ENCODE results near the gene ZNF175.

Gene ZNF175

DNA sequence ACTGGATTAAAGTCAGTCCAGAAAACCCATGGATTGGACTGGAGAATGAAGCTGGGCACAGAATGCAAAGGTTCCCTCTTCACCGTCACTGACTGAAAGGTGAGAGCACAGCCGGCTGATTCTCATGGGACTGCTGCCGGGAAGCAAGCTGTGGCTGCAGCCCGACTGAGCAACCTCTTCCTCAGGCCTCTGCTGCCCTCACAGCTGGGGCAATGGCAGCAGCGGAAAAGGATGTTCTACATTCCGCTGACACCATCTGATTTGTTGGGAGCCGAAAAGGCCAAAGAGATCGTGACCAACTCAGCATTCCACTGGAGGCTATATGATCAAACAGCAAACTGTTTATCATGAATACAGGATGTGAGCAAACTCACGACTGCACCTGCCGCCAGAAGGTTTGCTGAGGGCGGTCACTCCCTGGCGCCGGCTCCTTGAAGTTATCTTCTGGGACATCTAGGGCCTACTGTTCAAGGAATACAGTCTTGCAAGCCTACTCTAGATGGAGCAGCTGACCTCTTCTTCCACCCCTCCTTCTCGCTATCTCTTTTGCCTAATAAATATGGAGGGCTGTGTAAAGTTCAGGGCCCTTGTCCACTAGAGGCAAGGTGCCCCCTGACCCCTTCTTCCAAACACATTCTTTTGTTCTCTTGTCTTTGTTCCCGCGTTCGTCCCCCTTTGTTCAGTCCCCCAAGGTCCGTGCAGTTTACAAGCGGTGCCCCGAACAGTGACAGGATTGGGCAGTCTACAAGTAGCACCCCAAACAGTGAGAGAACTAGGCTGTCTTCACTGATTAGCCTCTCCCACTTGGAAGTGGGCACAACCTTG is 20.0 kb upstream of the ZNF175 start:
- DNase-seq, result no peak

- DNase-seq, result no peak
Measured at GRCh38 chr19:51551673-51552432, 19.2 kb upstream of the ZNF175 start.

- no peak for DNase-seq
Measured at GRCh38 chr19:51552608-51552995, 18.5 kb upstream of the ZNF175 start.

- no peak for DNase-seq
Measured at GRCh38 chr19:51552996-51553725, 17.9 kb upstream of the ZNF175 start.

GRCh38 chr19:51559240-51559639 is 11.8 kb upstream of the ZNF175 start:
- DNase-seq, result no peak

- DNase-seq, result no peak
Measured at GRCh38 chr19:51560339-51560738, 10.7 kb upstream of the ZNF175 start.

DNA sequence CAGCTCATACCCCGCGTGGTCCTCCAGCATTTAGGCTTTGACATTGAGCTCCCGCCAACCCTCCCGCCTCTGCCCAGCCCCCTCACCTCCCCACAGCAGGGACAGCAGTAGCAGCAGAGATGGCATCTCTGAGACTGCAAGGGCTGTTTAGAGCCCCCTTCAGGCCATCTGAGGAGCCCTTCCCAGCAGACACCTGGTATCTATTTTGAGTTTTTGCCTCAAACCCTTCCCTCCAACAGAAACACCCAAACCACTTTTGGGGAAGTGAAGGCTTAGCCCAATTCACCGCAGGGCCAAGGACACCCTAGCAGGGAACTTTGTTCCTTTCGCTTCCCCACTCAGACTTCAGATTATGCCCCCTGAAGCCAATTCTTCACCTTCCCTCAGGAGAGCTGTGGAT is 6.3 kb upstream of the ZNF175 start:
- no peak for DNase-seq

DNA sequence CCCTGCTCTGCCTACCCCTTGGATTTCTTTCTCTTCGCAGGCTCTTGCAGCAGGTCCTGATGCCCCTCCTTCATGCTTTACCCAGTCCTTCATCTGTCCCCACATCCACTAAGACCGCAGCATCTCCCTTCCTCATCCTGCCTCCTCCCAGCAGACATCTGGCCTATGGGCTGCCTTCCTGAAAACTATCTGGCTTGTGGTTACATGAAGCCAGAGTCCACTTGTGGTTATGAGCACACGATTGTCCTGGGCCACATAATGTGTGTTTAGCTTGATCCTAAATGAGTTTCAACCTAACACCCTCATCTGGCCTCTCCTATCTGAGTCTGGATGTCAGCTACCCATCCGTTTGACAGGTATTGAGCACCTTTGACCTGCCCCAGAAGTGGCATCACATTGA is 5.5 kb upstream of the ZNF175 start:
- no peak for DNase-seq

DNA sequence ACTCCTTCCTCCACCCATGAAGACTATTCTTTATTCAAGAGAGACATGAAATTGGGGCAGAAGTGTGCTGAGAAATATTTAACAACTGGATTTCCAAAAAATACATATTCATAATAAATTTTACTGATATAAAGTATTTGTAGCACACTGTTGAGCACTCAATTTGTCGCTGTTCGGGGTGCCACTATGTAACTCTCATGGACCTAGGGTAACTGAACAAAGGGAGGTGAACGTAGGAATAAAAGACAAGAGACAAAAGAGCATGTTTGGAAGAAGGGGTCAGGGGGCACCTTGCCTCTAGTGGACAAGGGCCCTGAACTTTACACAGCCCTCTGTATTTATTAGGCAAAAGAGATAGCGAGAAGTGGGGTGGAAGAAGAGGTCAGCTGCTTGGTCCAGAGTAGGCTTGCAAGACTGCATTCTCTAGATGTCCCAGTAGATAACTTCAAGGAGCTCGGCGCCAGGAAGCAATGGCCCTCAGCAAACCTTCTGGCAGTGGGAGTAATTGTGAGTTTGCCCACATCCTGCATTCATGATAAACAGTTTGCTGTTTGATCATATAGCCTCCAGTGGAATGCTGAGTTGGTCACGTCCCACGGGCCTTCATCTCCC is 4.5 kb upstream of the ZNF175 start:
- no peak for DNase-seq

DNA sequence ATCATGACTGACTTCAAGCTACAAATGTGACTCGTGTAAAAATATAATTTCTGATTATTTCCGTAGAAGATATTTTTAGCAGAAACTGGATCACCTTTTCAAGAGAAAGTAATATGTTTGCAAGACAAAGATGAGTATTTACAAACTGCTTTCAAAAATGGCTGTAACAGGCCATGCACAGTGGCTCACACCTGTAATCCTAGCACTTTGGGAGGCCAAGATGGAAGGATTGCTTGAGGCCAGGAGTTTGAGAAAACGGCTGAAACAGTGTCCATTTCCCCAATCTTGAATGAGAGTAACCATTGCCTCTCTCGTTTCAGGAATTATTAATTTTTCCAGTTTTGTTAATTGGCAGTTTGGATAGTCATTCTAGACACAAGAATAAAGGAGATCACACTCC is 3.5 kb upstream of the ZNF175 start:
- DNase-seq, result no peak

- no peak for DNase-seq
Measured at GRCh38 chr19:51568456-51568855, 2.6 kb upstream of the ZNF175 start.

DNA sequence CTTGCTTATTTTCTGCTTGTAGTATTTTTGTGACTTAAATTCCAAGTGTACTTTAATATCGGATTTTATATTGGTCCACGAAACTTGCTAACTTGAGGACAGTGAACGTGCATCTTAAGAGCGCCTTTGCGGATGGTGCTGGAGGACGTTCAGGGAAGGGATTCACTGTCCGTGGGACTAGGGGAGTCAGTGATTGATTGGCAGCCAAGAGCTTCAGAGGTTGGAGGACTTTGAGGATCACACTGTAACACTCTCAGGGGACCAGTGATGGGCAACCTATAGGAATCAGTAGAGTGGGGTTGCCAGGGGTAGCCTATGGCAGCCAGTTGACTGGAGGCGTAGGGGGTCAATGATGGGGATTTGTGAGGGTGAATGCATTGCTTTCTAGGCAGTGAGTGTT is 516 bp downstream of the ZNF175 start:
- DNase-seq, result no peak

GRCh38 chr19:51572410-51572809 is 1.3 kb downstream of the ZNF175 start:
- no peak for DNase-seq

DNA sequence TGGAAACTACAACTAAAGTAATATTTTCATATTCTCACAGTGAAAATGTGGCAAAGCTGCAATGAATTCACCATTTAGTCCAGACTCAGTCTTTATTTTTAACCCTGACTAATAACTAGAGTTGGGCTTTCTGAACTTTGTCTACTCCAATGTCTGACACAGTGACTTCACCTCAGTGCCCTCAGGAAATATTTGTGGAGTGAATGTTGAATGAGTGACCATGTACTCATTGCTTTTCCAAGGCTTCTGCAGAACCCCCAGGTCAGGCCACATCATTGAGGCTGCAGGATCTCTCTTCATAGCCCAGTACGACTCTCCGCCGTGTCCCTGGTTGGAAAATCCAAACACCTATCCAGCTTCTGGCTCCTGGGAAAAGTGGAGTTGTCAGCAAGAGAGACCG is 1.8 kb downstream of the ZNF175 start:
- no peak for DNase-seq

DNA sequence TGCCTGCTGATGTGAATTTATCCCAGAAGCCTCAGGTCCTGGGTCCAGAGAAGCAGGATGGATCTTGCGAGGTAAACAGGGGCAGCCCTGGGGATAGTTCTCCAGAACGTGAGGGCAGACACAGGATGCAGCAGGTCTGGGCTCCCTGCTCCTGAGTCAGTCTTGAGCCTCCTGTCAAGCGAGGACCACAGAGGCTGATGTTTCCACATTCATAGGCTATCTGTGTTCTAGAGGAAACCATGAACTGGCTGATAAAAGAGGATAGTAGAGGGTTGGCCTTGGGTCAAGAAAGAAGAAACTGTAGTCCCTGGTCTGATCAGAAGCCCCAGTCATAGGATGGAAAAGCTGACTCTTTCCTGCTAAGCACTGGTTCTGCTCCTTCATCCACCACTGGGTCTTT is 2.2 kb downstream of the ZNF175 start:
- no peak for DNase-seq

DNA sequence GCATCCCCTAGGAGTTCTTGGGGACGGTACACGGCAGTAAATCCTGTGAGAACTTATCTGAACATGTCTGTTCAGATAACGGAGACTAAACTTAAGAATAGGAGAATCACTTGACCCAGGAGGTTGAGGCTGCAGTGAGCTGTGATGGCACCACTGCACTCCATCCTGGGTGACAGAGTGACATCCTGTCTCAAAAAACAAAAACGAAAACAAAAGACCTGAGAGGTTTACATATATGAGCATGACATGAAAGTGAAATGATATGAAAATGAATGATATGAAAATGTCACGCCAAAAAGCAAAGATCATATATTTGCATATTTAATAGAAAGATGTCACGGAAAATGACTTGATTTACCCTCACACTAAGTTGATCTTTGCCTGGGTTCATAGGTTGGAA is 5.8 kb downstream of the ZNF175 start:
- no peak for DNase-seq

GRCh38 chr19:51586103-51586728 is 15.1 kb downstream of the ZNF175 start:
- DNase-seq, result no peak

DNA sequence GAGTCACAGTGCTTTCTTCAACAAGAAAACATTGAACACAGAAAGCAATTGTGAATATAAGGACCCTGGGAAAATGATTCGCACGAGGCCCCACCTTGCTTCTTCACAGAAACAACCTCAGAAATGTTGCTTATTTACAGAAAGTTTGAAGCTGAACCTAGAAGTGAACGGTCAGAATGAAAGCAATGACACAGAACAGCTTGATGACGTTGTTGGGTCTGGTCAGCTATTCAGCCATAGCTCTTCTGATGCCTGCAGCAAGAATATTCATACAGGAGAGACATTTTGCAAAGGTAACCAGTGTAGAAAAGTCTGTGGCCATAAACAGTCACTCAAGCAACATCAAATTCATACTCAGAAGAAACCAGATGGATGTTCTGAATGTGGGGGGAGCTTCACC is 15.7 kb downstream of the ZNF175 start:
- DNase-seq, result no peak

DNA sequence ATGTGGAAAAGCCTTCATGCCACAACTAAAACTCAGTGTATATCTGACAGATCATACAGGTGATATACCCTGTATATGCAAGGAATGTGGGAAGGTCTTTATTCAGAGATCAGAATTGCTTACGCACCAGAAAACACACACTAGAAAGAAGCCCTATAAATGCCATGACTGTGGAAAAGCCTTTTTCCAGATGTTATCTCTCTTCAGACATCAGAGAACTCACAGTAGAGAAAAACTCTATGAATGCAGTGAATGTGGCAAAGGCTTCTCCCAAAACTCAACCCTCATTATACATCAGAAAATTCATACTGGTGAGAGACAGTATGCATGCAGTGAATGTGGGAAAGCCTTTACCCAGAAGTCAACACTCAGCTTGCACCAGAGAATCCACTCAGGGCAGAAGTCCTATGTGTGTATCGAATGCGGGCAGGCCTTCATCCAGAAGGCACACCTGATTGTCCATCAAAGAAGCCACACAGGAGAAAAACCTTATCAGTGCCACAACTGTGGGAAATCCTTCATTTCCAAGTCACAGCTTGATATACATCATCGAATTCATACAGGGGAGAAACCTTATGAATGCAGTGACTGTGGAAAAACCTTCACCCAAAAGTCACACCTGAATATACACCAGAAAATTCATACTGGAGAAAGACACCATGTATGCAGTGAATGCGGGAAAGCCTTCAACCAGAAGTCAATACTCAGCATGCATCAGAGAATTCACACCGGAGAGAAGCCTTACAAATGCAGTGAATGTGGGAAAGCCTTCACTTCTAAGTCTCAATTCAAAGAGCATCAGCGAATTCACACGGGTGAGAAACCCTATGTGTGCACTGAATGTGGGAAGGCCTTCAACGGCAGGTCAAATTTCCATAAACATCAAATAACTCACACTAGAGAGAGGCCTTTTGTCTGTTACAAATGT is 16.4 kb downstream of the ZNF175 start:
- DNase-seq, result no peak

GRCh38 chr19:51589511-51589910 is 18.4 kb downstream of the ZNF175 start:
- no peak for DNase-seq

DNA sequence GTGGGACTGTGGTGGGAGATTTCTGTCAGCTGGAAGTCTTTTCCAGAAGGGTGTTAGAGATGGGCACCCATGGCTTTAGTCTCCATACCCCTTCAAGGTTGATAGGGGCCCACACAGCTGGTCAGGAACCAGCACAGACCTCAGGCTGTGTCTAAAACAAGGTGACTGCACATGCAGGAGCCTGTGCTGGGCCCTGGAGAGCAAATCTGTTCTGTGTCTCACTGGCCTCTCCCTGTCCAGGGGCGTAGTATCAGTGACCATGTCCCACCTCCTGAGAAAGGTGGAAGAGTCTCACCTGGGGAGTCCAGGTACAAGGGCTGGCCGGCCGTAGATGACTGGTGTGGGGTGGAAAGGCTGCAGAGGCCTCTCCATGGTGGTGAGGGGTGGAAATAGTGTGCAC is 19.4 kb downstream of the ZNF175 start:
- DNase-seq, result no peak

DNA sequence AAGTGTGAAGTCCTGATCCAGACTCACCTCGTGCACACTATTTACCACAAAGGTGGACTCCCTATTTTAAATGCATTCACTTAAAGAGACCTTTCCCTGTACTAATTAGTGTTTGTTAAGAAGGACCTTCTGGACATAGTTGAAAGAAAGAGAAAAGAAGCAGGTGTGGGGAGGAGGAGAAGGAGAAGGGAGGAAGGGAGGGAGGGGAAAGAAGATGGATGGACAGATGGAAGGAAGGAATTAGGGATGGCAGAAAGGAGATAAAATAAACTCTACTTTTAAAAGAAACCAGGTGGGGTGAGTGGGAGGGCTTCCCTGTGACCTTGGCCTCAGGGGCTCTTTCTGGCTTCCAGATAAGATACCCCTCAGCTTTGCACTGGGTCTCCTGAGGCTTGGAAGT is 21.4 kb downstream of the ZNF175 start:
- DNase-seq, result no peak
